CD4-positive, alpha-beta T cell (primary cell): ENCODE measurements around the gene LINGO4. TPM values are rescaled to one million over a fixed set of nuclear protein-coding genes. Genes with fewer than 3 reads are reported as not detected.

Experiments used
- ATAC-seq: fragments of 200-7000 bp; cut with Tn5 transposase; one replicate; pipeline ENCODE4 v1.10.0; 2022; ENCODE audit warnings: mild to moderate bottlenecking; ENCODE audit not compliant: poor library complexity
- CTCF ChIA-PET: fragments of 350-600 bp; sonication (Branson Sonifier 250); formaldehyde crosslinking; loops from one replicate; lab custom pipeline; 2021; ENCODE audit warnings: antibody characterized with exemption, inconsistent platforms; lab: Charles Lee
- POLR2A ChIA-PET: fragments of 350-600 bp; sonication (Branson Sonifier 250); formaldehyde crosslinking; loops from one replicate; lab custom pipeline; 2021; ENCODE audit warnings: antibody characterized with exemption, inconsistent platforms; lab: Charles Lee
- DNase-seq, 14 experiments: peaks; one replicate each; pipeline ENCODE4 v3.0.0-alpha.2; 2013 to 2020; ENCODE audit warnings: mixed read lengths in 2 of 14
- H3K27ac ChIP-seq, 2 donors: one replicate each; pipeline versions ENCODE4 v1.5.1 to v1.7.0; 2013; ENCODE audit warnings: low read length in 2 of 2, low read depth in 1 of 2, mild to moderate bottlenecking in 1 of 2
- H3K27me3 ChIP-seq, 2 experiments: 1 replicate in 1 of 2; 2 replicates in 1 of 2; pipeline versions ENCODE4 v1.6.1 to v1.7.0; 2013; ENCODE audit warnings: low read length in 2 of 2, control low read depth in 1 of 2, mild to moderate bottlenecking in 1 of 2, moderate library complexity in 1 of 2; ENCODE audit not compliant: insufficient read depth in 2 of 2, control insufficient read depth in 1 of 2
- H3K36me3 ChIP-seq: one replicate; pipeline ENCODE4 v1.6.1; 2013; ENCODE audit warnings: low read length, control low read depth; ENCODE audit not compliant: insufficient read depth
- H3K4me1 ChIP-seq: one replicate; pipeline ENCODE4 v1.6.1; 2013; ENCODE audit warnings: low read length, control low read depth; ENCODE audit not compliant: insufficient read depth
- H3K4me3 ChIP-seq: one replicate; pipeline ENCODE4 v1.5.1; 2013; ENCODE audit warnings: mild to moderate bottlenecking, low read length, moderate library complexity
- H3K9me3 ChIP-seq, 2 experiments: 1 replicate in 1 of 2; 2 replicates in 1 of 2; pipeline versions ENCODE4 v1.6.1 to v1.7.0; 2013; ENCODE audit warnings: low read length in 2 of 2, mild to moderate bottlenecking in 2 of 2, control low read depth in 1 of 2, moderate library complexity in 1 of 2; ENCODE audit not compliant: control insufficient read depth in 1 of 2, insufficient read depth in 1 of 2
- H3K27ac Mint-ChIP-seq: one replicate; pipeline ENCODE4 v1.8.0; 2020; ENCODE audit warnings: mixed read lengths
- H3K27me3 Mint-ChIP-seq: one replicate; pipeline ENCODE4 v1.8.0; 2021; ENCODE audit warnings: mixed read lengths
- H3K36me3 Mint-ChIP-seq: one replicate; pipeline ENCODE4 v1.8.0; 2021; ENCODE audit warnings: low read depth, mixed read lengths
- H3K4me1 Mint-ChIP-seq: one replicate; pipeline ENCODE4 v1.8.0; 2021; ENCODE audit warnings: low read depth, mixed read lengths
- H3K4me3 Mint-ChIP-seq: one replicate; pipeline ENCODE4 v1.8.0; 2020; ENCODE audit warnings: mild to moderate bottlenecking, mixed read lengths
- H3K9me3 Mint-ChIP-seq: one replicate; pipeline ENCODE4 v1.8.0; 2020; ENCODE audit warnings: mixed read lengths
- CTCF ChIP-seq: fragments of 200-600 bp; IDR thresholded peaks from one replicate; pipeline ENCODE4 v1.8.0; 2022; ENCODE audit warnings: antibody characterized with exemption, mild to moderate bottlenecking
- intact Hi-C, 2 experiments: fragments of 100-400 bp; cut with DNase I in 1 of 2; cut with micrococcal nuclease in 1 of 2; formaldehyde crosslinking; loops; one replicate each; pipeline versions ENCODE4 v1.15.1 to v1.9.0; 2023 to 2025; cut with DNase I, micrococcal nuclease
- total RNA-seq, 174 experiments: library from RNA in 2 of 174; stranded (reverse) in 2 of 174; gene quantifications; one replicate each; pipeline ENCODE4 v1.2.3 and lab custom pipeline; 2021 to 2026

The LINGO4 gene
- total RNA-seq, 2 experiments from 2014 or later = 0.06 to 0.16 TPM

- Mint-ChIP-seq H3K27ac (peak overlapping the region; percentile 75), H3K4me3 (peak overlapping the region; percentile 45), H3K27me3 (no peaks in the 10 kb centered on the region), H3K4me1 (peaks cover 79% of the 10 kb centered on the region), H3K9me3 (no peaks in the 10 kb centered on the region), H3K36me3 (no peaks in the 10 kb centered on the region)
- no peak for TF ChIP-seq CTCF
- Histone ChIP-seq H3K27me3 (no peaks in the 10 kb centered on the region), H3K4me3 (peak overlapping the region; percentile 13), H3K27ac (peak overlapping the region; percentile 1 to 37), H3K4me1 (peaks cover 91% of the 10 kb centered on the region), H3K9me3 (no peaks in the 10 kb centered on the region), H3K36me3 (no peaks in the 10 kb centered on the region)
- ChIA-PET POLR2A (interaction anchor here (1.1 to 1.9 kb wide), 4 partner anchors 9 to 31 kb away, joined by 3 to 12 read pairs (median 6); partner anchors contain the start of genes C2CD4D and TDRKH), CTCF (interaction anchor here (0.9 to 1.4 kb wide), 2 partner anchors 31 to 637 kb away, joined by 3 read pairs; partner anchors contain the start of gene TDRKH)
- DNase-seq (peak in 3 of 14 experiments; percentile 43 to 58 (median 49)), ATAC-seq (no peak)
- intact Hi-C loops = no loop called here
Measured at GRCh38 chr1:151820940-151821339, 15.7 kb upstream of the LINGO4 start.

- Histone ChIP-seq H3K27ac (peak overlapping the region in 1 of 2 donors; percentile 37), H3K4me1 (peaks cover 91% of the 10 kb centered on the region), H3K27me3 (no peaks in the 10 kb centered on the region), H3K36me3 (no peaks in the 10 kb centered on the region), H3K4me3 (peak overlapping the region; percentile 13), H3K9me3 (no peaks in the 10 kb centered on the region)
- CTCF ChIA-PET = interaction anchor here (0.9 to 1.4 kb wide), 2 partner anchors 30 to 638 kb away, joined by 3 read pairs; partner anchors contain the start of gene TDRKH
- Mint-ChIP-seq H3K9me3 (no peaks in the 10 kb centered on the region), H3K36me3 (no peaks in the 10 kb centered on the region), H3K27me3 (no peaks in the 10 kb centered on the region), H3K27ac (peak overlapping the region; percentile 75), H3K4me3 (no peak overlapping the region), H3K4me1 (peaks cover 79% of the 10 kb centered on the region)
- ATAC-seq (no peak), DNase-seq (no peak)
- POLR2A ChIA-PET = interaction anchor here (0.7 to 1.9 kb wide), 5 partner anchors 10 to 30 kb away, joined by 3 to 12 read pairs (median 5); partner anchors contain the start of genes C2CD4D and TDRKH
- intact Hi-C loops = no loop called here
- TF ChIP-seq CTCF = no peak
Measured at GRCh38 chr1:151819976-151820623, 14.9 kb upstream of the LINGO4 start.

- no peak for TF ChIP-seq CTCF
- no peaks in the 10 kb centered on the region for H3K9me3 ChIP-seq
- H3K27ac Mint-ChIP-seq = peak overlapping the region; percentile 75
- no peaks in the 10 kb centered on the region for H3K36me3 Mint-ChIP-seq
- ChIA-PET CTCF (no interaction called here), POLR2A (no interaction called here)
- H3K4me1 ChIP-seq = peaks cover 92% of the 10 kb centered on the region
- H3K27me3 ChIP-seq = no peaks in the 10 kb centered on the region
- no peak overlapping the region for H3K4me3 ChIP-seq
- H3K27ac ChIP-seq = peak overlapping the region in 1 of 2 donors; percentile 26
- no peak for ATAC-seq
- DNase-seq = no peak
- peaks cover 6% of the 10 kb centered on the region for H3K36me3 ChIP-seq
- H3K27me3 Mint-ChIP-seq = no peaks in the 10 kb centered on the region
- H3K4me3 Mint-ChIP-seq = no peak overlapping the region
- peaks cover 84% of the 10 kb centered on the region for H3K4me1 Mint-ChIP-seq
- intact Hi-C loops = no loop called here
- H3K9me3 Mint-ChIP-seq = no peaks in the 10 kb centered on the region
Measured at GRCh38 chr1:151819227-151819835, 14.1 kb upstream of the LINGO4 start.
